Lower leg skin (tissue), 4 donors: Measurements from ENCODE around the gene ACLY. TPM values are rescaled to one million over a fixed set of nuclear protein-coding genes. Genes with fewer than 3 reads are reported as not detected.
A peak's percentile ranks its signal among the peaks of the same experiment; 100 is the strongest.
"Not testable (repeated sequence)": the region's sequence is repeated elsewhere in the genome, so short reads cannot be mapped to it uniquely, and the experiment has no call there.

Experiments used
- DNase-seq, 2 donors: peaks; one replicate each; pipeline ENCODE4 v3.0.0-alpha.2; 2019; ENCODE audit warnings: low spot score in 2 of 2
- H3K4me3 ChIP-seq: fragments of 200-600 bp; sonication (generic); 2 replicates; pipeline ENCODE4 v1.5.1; 2017; ENCODE audit warnings: mild to moderate bottlenecking, low read depth; ENCODE audit not compliant: poor library complexity, severe bottlenecking
- POLR2A ChIP-seq, 2 donors: fragments of 450-650 bp; IDR thresholded peaks; one replicate each; pipeline ENCODE4 v1.6.1; 2016 to 2017; ENCODE audit warnings: antibody characterized with exemption in 2 of 2, mild to moderate bottlenecking in 1 of 2, moderate library complexity in 1 of 2
- WGBS, 2 donors: methylation state at CpG; one replicate each; pipeline ENCODE4 v1.1.5; 2018; 5-methylcytosine and 5-hydroxymethylcytosine counted together
- intact Hi-C: fragments of 100-400 bp; cut with DNase I; formaldehyde crosslinking; loops from one replicate; pipeline ENCODE4 v1.15.0; 2023; ENCODE audit warnings: low total_unique reads
- total RNA-seq, 4 donors: library from RNA; depleted of rRNA; stranded (reverse); fragments of >200 nt; gene quantifications; one replicate each; pipeline ENCODE4 v1.1.0, GENCODE V29; 2016
- TF ChIP-seq, protein P1 (sequence below), 3 donors: fragments of 450-650 bp; IDR thresholded peaks; one replicate each; pipeline ENCODE4 v1.5.1; 2016; ENCODE audit warnings: antibody characterized with exemption in 3 of 3, mild to moderate bottlenecking in 3 of 3, moderate library complexity in 2 of 3

ACLY gene
- total RNA-seq, 4 donors from 2014 or later: 50.3 to 73.0 (median 62.4) TPM

DNA sequence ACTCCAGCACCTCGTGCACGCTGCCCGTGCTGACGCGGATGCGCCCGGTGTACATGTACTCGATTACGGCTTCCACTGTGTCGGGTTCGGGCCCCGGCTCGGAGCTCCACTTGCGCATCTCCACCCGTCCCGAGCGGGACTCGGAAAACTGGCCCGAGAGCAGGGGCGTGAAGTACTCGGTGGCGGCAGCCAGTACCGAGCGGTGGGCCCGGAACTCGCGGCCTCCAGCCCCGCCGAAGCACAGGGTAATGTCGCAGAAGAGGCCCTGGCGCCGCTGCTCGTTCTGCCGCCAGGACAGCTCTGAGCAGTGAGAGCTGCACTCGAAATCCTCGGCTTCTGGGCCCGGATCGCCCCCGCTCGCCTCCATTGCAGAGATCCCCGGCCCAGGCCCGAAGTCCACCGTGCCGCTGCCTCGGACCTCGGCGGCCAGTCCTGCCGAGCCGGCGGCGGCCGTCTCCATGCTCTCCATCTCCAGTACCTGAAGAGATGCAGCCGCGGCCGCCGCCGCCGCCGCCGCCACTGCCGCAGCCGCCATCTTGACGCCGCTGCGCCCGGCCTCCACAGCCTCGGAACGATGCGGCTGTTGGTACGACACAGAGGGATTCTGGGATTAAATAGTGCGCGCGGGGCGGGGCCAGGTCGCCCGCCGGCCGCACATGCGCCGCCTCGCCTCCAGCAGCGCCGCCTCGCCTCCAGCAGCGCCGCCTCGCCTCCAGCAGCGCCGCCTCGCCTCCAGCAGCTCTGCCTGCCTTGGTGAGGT is 53.7 kb downstream of the ACLY start, which contains the start of gene KLHL11:
Gene KLHL11 (minus strand): TSS at position 588 of the 760 bp plus-strand sequence. CDS start 53 bp downstream, at position 535.
- TF ChIP-seq, protein P1, sequence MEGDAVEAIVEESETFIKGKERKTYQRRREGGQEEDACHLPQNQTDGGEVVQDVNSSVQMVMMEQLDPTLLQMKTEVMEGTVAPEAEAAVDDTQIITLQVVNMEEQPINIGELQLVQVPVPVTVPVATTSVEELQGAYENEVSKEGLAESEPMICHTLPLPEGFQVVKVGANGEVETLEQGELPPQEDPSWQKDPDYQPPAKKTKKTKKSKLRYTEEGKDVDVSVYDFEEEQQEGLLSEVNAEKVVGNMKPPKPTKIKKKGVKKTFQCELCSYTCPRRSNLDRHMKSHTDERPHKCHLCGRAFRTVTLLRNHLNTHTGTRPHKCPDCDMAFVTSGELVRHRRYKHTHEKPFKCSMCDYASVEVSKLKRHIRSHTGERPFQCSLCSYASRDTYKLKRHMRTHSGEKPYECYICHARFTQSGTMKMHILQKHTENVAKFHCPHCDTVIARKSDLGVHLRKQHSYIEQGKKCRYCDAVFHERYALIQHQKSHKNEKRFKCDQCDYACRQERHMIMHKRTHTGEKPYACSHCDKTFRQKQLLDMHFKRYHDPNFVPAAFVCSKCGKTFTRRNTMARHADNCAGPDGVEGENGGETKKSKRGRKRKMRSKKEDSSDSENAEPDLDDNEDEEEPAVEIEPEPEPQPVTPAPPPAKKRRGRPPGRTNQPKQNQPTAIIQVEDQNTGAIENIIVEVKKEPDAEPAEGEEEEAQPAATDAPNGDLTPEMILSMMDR (IDR thresholded peaks at IDR 0.05): no peak
- no peak for TF ChIP-seq POLR2A (IDR thresholded peaks at IDR 0.05)
- WGBS, 2 donors: 0 to 1% methylated on average over 5 to 26 of the region's 90 CpGs
- peak; percentile 82 to 96 for DNase-seq
- H3K4me3 ChIP-seq: peak within 1 kb of the TSS; percentile 78
- intact Hi-C loops: no loop called here

DNA sequence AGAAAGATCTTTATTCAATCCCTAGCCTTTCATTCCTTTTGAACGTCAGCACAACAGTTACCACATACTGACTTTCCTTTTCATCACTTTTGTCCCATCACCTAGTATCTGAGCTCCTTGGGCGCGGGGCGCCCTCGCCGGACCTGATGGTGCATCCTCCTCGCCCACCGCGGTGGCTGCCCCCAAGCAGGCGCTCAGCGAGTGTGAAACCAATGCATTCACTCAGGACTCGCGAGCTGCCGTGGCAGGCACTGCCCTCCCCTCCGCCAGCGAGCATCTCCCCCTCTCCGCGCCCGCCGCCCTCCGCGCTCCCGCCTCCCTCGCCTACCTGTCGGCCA is 54.3 kb downstream of the ACLY start:
- no peak for DNase-seq
- TF ChIP-seq POLR2A (IDR thresholded peaks at IDR 0.05): no peak
- TF ChIP-seq, protein P1 (IDR thresholded peaks at IDR 0.05): no peak
- WGBS, 2 donors: 0 to 1% methylated on average over 20 to 25 of the region's 25 CpGs
- intact Hi-C loops: no loop called here
- H3K4me3 ChIP-seq: peak overlapping the region; percentile 78

DNA sequence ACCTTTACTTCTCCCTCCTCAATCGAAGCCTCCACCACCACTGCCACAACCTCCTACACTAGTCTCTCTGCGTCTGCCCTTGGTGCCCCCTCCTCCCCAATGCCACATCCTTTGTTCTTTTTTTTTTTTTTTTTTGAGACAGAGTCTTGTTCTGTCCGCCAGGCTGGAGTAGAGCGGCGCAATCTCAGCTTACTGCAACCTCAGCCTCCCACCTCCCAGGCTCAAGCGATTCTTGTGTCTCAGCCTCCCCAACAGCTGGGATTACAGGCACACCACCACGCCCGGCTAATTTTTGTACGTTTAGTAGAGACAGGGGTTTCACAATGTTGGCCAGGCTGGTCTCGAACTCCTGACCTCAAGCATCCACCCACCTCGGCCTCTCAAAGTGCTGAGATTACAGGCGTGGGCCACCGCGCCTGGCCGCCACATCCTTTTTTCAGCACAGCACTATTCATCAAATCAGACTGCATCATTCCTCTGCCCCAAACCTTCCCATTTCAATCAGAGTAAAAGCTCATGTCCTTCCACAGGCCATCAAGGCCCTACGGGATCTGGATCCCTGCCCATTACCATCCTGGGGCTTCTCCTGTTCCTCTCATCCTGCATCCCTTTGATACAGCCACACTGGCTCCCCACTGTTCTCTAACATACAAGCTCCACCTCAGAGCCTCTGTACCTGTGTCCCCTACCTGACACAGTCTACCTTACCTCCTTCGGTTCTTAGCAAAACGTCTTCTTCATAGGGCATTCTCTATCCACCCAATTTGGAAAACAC is 55.5 kb downstream of the ACLY start:
- TF ChIP-seq, protein P1 (IDR thresholded peaks at IDR 0.05): no peak
- TF ChIP-seq POLR2A (IDR thresholded peaks at IDR 0.05): no peak
- no peak for DNase-seq
- no peak overlapping the region for H3K4me3 ChIP-seq
- intact Hi-C loops: no loop called here
- 62 to 64% methylated on average over 18 of the region's 18 CpGs for WGBS, 2 donors

DNA sequence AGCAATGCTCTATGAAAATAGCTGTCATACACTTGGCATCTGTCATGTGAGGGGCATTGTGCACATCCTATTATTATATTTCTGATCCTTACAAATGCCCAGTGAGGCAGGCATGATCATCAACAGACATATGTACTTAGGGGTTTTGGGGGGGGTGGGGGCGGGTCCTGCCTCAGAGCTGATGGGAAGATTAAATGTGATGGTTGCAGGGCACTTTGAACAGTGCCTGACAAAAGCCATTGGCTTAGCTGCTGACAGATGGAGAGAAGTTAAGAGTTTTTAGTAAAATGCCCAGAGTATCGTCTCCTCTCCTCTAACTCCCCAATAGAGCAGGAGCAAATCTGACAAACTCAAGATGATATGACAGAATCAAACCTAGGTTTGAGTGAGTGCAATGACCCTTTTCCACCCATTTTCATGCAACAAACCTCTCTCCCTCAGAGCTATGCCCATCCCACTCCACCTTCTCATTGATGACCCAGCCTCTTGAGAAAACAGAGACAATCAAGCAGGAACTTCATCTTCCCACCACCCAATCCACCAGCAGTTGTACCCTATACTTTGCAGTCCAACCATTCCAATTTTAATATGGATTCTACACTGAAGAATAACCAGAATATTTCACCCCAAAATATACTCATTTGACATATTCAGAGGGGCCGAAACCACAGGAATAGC is 58.4 kb downstream of the ACLY start:
- intact Hi-C loops: no loop called here
- no peak overlapping the region for H3K4me3 ChIP-seq
- TF ChIP-seq, protein P1 (IDR thresholded peaks at IDR 0.05): no peak
- no peak for TF ChIP-seq POLR2A (IDR thresholded peaks at IDR 0.05)
- 78 to 82% methylated on average over 3 of the region's 3 CpGs for WGBS, 2 donors
- no peak for DNase-seq

DNA sequence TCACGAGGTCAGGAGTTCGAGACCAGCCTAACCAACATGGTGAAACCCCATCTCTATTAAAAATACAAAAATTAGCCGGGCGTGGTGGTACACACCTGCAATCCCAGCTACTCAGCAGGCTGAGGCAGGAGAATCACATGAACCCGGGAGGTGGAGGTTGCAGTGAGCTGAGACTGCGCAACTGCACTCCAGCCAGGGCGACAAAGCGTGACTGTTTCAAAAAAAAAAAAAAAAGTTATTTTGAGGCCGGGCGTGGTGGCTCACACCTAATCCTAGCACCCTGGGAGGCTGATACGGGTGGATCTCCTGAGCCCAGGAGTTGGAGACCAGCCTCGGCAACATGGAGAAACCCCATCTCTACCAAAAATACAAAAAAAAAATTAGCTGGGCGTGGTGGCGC is 67.4 kb downstream of the ACLY start:
- DNase-seq, H3K4me3 ChIP-seq, intact Hi-C loops: not testable (repeated sequence)
- WGBS, 2 donors: 89 to 90% methylated on average over 14 of the region's 14 CpGs
